Stimulated activated CD8-positive, alpha-beta memory T cell treated with anti-CD3 and anti-CD28 coated beads, Interleukin-15, amount 100 ng/mL, for 48 hours (primary cell): ENCODE measurements around the gene SLC9A9.

Experiments
- DNase-seq, 2 donors: peaks; one replicate each; pipeline ENCODE4 v3.0.0-alpha.2; 2020; ENCODE audit warnings: low read depth in 2 of 2

The SLC9A9 gene

DNA sequence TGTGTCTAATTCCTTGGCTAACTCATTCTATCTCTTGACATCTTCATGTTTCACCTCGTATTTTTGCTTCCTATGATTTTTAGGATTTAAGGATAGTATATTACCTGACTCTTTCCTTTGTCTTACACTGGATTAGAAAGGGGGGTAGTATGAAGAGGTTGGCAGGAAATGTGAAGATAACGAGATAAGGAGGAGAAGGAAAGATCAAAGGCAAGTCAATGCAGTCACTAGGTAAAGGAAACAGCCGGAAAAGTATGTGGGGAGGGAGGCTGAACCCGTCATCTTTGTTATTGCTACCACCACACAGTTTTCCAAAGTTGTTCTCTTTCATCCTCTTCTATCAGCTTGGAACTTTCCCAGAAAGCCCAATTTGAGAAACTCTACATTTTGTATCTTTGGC, 90.6 kb downstream of the SLC9A9 start:
- DNase-seq, result no peak

DNA sequence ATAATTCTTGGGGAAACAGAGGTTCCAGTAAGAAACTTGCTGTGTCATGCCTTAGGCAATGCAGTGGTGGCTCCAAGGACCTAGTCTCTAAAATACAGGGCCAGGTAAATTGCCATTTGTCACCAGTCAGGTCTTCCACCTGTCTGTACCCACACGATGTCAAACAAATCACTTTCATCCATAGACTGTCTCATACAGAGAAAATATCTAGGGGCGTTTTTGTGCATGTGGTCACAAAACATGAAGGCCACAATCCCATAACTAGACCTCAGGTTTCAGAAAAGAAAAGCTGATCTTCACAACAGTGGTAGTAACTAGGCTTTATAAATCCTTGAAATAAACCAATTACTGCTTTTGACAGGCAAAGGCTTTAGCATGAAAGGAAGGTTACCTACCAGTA, 92.3 kb downstream of the SLC9A9 start:
- DNase-seq, result no peak

DNA sequence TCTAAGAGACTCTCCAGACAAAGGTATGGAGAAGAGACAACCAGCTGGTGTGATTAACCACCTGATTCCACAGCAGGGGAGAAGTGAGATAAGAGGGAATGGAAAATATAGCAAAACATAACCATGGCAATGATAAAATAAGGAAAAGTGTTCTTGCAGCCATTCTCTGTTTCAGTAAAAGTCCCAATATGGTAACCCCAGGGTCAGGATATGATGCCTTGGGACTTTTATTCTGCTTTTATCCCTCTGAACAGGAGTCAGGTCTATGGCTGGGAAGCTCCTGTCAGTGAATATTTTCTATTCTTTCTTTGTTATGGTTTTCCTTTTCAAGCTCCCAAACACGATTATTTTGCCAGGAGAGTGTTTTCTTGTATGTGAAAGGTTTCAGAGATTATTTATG, 94.2 kb downstream of the SLC9A9 start:
- no peak for DNase-seq

DNA sequence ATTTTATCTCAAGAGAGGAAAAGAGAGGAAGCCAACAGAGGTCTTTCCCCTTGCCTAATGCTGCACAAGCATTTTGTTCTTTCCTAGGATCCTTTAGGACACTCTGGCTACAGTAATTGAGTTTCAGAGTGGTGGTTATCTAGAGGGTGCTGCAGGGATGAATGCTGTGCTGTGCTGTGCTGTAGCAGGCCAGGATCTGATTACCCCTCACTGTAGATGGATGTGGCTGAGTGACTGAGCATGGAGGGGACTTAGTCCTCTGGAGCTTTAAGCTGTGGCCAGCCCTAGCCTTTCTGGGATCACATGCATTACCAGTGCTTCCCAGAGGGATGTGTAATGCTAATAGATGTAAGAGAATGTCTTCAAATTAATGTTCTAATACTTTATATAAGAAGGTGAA, 94.8 kb downstream of the SLC9A9 start:
- no peak for DNase-seq

DNA sequence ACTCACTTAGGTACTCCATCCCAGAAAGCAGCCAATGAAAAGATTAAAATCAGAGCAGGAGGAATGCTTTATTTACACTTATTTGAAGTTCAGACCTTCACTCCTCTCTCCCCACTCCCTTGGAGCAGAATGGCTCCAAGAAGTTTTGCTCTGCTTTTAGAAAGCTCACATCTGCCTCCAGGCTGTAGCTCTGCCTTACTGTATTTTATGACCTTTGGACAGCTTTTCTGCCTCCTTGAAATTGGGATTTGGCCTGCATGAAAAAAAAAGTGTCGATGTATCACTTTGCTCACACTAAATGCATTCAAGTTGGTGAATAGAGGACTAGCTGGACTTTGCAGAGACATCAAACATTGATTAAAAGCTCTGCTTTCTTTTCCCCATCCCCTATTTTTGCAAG, 95.3 kb downstream of the SLC9A9 start:
- no peak for DNase-seq

DNA sequence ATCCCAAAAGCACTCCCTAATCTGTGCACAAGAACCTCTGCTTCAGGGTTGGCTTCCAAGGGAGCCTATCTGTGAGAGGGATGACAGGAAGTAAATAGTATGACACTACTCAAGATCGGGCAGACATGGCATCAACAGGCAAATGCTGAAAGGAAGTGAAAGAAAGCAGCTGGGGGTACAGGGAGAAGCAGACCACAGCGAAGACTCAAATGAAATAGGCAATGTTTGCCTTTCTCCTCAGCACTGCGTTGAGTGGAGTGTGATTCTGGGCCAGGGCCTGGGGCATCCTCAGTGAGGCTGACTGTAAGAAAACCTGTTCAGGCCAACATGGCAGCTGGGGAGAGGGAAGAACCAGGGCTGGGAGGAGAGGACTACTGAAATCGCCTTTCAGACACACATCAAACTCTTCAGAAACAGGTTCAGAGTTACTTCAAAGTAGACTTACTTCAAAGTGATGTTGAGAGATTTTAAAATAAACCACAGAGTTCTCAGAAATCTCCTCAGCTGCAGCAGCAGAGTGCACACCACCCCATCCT, 96.6 kb downstream of the SLC9A9 start:
- DNase-seq, result no peak

DNA sequence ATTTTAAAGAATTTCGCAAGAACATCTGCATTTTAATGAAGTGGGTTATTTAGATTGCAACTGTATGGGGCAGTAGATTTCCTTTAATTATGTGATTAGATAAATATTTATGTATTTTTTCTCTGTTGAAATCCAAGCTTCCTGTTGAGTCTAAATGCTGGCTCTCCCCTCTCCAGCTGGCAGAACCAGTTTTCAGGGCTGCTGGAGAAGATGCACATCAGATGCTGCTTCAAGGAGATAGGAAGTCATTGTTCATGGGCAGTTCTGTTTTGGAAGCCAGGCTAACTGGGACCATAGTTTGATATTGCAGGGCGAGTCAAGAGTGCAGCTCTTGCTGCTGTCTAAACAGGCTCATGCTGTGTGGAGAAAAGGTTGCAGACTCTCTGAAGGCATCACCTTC, 97.4 kb downstream of the SLC9A9 start:
- no peak for DNase-seq

DNA sequence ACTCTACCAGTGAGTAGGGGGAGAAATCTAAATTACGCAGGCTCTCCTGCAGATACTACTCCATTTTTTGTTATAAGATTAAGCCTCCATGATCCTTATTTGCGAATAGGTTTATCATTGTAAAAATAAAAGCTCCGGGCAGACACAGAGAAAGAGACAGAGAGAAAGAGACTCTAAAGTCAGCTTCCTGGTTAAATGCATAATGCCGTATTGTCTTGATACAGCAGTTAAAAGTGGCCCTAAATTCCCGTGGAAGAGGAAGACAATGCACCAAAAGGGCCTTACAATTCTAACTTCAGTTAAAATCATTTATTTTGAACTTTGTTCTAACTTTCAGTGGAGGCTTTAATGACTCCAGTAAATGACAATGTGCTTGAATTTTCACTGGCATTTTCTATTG, 98.3 kb downstream of the SLC9A9 start:
- DNase-seq, result no peak

DNA sequence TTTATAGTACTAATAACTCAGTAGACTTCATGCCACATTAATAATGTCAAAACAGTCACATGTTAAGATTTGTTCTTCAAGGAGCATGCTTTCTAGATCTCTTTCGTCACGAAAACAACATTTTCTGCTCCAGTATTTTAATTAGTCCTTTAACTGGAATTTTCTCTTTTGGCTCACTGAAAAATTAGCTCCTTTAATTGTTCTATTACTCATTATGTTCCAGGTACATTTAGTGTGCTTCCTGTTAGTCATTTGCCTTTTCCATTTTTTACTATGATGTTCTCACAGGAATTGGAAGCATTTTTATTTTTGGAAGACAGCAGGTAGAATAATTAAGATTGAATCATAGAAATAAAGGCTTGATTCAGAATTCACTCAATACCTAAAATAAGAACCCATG, 111.2 kb downstream of the SLC9A9 start:
- no peak for DNase-seq

DNA sequence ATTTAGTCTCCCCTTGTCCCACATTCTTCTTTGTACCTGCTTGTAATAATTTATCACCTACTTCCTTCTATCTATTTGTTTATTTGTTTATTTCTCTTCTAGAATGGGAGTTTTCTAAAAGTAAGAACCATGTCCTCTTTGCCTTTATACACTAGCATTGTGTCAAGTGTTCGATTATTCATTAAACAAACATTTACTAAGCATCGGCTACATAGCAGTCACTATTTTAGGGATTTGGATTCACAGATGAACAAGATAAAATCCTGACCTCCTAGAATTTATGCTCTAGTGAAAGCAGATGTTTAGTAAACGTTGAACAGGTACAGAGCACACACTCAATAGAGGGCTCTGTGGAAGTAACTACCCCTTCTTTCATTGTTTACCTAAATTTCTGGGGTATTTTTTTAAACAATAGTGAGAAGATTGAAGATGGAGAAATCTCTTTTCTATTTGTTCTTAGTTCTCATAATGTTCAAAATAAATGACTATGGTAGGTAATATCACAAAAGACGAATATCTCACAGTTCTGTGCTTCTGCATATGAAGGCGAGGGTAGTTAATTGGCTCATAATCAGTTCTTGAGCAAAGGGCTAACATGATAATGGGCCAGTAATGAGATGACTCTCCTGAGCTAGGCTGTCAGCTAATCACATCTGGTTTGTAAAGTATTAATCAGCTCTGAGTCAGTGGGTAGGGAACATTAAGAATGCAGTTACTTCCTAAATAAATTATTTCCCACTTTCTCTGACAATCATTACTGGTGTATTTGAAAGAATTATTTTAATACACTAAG, 111.9 kb downstream of the SLC9A9 start:
- DNase-seq, result no peak

DNA sequence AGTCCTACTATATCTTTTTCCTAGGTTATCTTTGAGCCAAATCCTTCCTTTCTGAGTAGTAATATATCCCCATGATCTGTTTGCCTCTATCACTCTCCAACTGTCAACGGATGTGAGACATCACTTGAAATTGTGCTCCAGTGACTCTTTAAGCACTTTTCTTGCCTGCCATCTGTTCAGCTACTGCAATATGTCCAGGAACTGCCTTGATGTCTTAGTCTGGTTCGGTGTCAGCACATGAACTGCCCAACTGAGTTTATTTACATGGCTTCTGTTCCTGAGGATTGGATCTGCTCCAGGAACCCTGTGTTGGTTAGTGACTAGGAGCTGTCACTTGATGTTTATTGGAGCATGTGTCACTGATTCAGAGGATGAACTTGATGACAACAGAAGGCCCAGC, 116.5 kb downstream of the SLC9A9 start:
- no peak for DNase-seq

DNA sequence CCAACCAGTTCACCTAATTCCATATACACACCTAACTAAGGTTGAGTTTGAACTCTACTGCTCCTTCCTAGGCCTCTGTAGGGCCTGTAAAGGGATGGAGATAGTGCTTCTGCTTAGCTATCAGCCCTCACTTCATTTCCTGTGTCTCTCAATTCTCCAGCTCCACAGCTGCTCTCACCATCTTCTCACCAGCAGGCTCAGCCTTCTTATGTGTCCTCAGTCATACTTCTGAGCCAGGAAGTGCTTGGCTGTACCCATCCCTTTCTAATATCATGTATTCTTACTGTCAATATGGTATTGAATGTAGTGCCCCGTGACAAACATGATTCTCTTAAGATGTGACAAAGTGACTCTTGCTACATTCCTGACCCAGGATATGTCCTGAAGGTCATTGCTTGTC, 116.9 kb downstream of the SLC9A9 start:
- DNase-seq, result no peak

DNA sequence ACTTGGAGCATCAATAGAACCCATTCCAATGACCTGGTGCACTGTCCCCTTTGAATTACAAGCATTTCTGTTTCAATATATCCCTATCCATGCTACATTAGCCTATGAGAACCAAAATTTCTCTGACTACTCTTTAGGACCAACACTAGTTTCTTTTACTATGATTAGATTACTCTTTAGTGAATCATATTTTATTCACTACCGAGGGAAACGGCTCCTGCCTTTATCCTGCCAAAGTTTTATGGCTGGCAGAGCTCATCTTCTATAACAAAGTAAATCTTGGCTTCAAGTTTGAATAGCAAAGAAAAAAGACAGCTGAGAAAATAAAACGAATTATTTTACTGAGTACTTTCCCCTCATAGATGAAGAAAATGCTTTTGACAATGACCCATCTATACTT, 120.9 kb downstream of the SLC9A9 start:
- no peak for DNase-seq

DNA sequence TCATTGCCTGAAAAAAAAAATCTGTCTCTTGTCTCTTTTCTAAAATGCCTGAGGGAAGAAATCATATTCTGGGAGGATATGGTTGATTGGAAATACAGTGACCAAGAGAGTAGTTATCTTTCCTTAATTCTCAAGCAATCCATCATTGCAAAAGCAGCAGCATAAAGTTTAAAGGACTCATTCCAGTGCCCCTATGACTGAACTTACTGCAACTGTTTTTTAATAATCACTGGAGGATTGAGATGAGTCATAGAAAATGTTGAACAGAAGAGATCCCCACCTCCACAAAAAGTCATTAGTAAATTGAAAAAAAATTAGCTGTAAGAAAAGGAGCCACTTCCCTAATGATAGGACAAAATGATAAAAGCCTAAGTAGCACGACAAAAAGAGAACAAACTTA, 121.5 kb downstream of the SLC9A9 start:
- no peak for DNase-seq

DNA sequence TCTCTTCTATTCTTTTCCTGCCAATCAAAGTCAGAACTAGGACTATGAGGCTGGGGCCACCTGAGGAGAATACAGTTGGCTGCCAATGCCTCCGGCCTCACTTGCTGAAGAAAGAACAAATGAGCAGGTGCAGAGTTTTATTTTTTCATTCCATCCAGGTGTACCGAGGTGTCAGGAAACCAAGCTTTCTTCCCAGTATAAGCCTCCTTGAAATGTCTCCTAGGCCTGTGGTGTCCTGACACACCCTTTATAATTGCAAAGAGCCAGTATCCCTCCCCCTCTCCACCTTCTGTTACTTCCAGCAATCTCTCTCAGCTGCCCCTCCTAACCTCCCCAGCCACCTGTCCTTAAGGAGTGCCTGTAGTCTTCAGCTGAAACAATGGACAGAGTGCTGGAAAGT, 127.9 kb downstream of the SLC9A9 start:
- no peak for DNase-seq

DNA sequence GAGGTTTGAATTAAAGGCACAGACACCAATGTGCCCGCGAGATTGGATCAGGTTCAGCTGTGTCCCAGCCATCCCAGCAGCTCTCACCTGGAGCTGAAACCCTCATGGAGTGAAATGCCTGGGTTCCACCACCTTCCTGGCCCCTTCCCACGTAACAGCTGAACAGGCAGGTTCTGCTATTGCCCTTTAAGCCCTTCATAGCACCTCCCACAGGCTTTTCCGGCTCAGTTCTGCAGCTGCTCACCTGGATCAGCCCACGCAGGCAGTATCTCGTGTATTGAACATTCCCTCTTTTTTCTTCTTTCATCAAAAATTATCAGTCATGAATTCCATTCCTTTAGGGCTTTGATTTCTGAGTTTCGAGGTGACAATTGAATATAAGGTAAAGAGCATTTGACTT, 129.8 kb downstream of the SLC9A9 start:
- no peak for DNase-seq

DNA sequence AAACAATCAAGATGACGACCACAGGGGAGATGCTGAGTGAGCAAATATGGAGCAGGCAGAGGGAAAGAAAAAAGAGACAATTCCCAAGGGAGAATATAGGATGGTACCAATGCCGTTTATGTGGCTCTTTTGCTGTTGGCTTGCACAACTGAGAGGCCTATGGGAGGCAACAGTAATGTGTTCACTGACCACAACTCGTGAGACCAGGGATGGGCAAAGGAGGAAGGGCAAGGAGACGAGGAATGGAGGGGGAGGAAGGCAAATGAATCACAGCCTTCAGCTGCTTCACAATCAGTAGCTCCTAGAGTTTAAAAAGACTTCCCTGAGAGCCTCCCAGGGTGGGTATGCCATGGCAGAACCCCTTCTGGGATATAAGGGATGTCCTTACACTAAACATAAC, 131.5 kb downstream of the SLC9A9 start:
- DNase-seq, result no peak

DNA sequence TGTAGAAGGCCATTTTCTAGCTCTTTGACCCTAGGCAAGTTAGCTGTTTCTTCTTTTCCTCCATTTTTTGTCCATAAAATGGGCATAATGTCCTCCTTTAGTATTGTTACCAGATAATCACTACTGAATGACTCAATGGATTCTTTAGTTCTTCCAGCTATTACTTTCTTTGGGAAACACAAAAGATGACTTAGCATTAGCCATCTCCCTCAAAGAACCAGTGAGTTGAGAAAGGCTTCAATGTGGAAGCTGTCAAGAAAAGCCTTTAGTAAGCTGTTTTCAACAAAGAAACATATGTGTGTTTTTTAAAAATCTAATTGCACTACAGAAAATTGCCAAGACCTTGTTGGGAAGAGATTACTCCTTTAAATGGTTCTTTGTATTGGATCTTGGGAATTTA, 135.7 kb downstream of the SLC9A9 start:
- no peak for DNase-seq

DNA sequence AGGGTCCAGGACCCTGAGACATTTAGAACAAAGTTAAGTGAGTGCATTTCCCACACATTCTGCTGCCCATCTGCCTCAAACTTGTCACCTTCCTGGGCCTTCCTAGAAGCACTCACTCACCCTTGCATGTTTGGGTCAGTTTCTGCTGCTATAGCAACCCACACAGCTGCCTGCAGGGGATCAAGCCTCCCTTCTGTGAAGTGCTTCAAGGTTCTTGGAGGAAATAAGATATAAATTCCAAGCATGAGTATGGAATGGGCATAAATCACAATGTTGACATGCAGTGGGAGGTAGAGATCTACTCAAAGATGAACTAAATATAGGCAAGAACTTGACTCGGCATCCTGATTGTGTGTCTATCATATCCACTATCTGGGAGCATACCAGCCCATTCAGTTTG, 140.4 kb downstream of the SLC9A9 start:
- no peak for DNase-seq

DNA sequence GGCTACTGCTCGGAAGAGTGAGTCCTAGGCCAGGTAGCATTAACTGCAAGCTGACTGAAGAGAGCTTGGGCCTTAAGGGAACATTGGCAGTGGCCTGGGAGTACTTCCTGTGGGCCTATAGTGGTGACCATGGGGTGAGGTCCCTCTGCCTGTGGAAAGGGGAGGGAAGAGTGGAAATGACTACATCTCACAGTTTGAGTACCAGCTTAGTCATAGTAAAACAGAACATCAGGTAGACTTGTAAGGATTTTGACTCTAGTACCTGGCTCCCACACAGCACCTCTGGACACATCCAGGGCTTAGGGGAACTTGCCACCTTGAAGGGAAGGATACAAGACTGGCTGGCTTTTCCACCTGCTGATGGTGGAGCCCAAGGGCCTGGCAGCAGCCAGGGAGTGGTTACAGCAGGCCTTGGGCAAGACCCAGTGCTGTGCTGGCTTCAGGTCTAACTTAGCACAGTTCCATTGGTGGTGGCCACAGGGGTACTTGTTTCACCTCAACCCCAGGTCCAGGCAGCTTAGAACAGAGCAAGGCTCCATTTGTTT, 147.8 kb downstream of the SLC9A9 start:
- DNase-seq, result no peak

DNA sequence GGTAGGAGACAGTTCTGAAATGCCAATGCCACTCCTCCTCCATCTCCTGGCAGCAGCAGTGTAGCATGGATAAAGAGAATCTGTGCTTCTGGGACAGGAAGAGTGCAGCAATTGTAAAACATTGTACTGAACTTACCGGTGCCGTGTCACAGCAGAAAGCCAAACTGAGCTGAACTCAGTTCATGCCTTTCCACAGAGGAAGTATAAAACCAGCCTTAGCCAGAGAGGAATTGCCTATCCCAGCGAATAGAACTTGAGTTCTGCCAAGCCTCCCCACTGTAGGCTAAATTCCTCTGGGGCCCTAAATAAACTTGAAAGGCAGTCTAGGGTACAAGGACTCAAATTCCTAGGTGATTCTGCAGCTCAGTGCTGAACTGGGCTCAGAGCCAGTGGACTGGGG, 148.8 kb downstream of the SLC9A9 start:
- no peak for DNase-seq

DNA sequence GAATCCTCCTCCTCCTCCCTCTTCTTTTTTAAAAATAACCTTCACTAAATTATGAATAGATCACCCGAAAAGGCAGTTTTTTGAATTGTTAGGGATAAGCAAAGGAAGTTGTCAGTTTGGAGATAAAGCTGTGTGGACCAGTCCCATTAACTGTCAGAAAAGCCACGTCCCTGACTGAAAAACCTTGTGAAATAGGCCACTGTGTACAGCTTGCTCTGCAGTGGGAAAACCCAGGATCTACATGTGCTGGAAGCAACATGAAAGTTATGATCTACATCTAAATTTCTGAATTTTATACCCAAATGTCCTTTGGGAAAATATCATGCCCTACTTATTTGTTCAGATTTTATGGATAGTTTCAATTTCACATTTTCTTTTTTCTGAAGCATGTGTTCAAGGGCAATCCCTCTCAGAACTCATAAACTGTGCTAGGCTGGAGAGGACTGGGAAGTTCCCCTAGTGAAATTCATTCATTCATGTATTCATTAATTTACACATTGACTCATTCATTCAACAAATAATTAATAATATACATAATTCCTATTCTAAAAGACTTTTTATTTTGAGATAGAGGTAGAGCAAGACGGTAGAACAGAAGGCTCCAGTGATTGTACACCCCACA, 149.5 kb downstream of the SLC9A9 start:
- DNase-seq, result no peak

DNA sequence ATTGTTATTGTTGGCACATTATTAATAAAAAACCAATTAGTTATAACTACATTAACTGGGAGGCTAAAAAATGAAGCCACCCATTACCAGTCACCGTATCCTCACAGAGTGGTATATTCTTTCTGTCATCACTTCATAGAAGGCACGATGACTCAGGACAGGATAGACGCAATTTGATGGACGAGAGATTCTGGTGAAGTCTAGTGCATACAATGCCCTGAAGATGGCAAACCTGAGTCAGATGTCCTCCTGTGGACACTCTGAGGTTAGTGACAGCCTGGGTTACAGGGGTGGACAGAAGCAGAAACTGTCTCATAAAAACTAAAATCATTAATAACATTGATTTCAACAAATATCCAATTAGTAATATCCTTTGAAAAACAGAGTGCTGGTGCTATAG, 150.3 kb downstream of the SLC9A9 start:
- DNase-seq, result no peak
